ENCODE data around the gene CCDC77. TPM values are rescaled to one million over a fixed set of nuclear protein-coding genes. Genes with fewer than 3 reads are reported as not detected.

The CCDC77 gene
- total RNA-seq, 4 donors from 2014 or later: 3.0 to 7.0 (median 5.5) TPM

DNA sequence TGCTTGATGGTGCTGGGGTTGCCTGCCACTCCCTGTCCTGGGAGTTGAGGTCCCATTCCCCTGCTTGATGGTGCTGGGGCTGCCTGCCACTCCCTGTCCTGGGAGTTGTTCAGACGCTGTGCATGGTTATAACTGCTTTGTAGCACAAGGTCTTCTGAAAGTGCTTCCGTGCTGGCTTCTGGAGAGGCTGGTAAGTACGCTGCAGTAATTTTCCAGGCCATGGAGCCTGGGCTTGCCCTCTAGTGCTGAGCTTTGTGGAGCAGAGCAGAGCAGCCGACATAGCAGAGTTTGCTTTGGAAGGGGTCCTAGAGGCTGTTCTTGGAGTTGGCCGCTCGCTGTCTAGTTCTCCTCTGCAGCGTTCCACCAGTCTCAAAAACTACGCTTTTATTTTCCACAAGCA lies 64.6 kb downstream of the CCDC77 start:
- H3K27me3 ChIP-seq: peaks cover 46% of the 10 kb centered on the region
- no peak for TF ChIP-seq CTCF (IDR thresholded peaks at IDR 0.05)
- TF ChIP-seq EP300 (IDR thresholded peaks at IDR 0.05): no peak
- TF ChIP-seq POLR2AphosphoS5 (IDR thresholded peaks at IDR 0.05): no peak
- TF ChIP-seq POLR2A (IDR thresholded peaks at IDR 0.05): no peak
- H3K36me3 ChIP-seq: no peaks in the 10 kb centered on the region
- no peak for ATAC-seq
- peaks cover 0 to 3% (median 0%) of the 10 kb centered on the region in 3 donors for H3K4me1 ChIP-seq
- no peak overlapping the region for H3K4me3 ChIP-seq
- WGBS, 2 donors (ENCODE audit: low coverage in 1 of 2): 86% methylated on average over 6 of the region's 8 CpGs; no CpG with 5 or more reads in 1 of the 2 donors
- H3K27ac ChIP-seq: no peak overlapping the region
- no peaks in the 10 kb centered on the region for H3K9me3 ChIP-seq

- H3K27ac ChIP-seq: no peak overlapping the region
- WGBS, 2 donors (ENCODE audit: low coverage in 1 of 2): 83 to 88% methylated on average over 5 of the region's 5 CpGs
- no peak overlapping the region for H3K4me3 ChIP-seq
- no peaks in the 10 kb centered on the region for H3K36me3 ChIP-seq
- H3K9me3 ChIP-seq: no peaks in the 10 kb centered on the region
- peaks cover 42% of the 10 kb centered on the region for H3K27me3 ChIP-seq
- H3K4me1 ChIP-seq: no peaks in the 10 kb centered on the region
- TF ChIP-seq CTCF (IDR thresholded peaks at IDR 0.05): no peak
- no peak for TF ChIP-seq EP300 (IDR thresholded peaks at IDR 0.05)
- no peak for ATAC-seq
Observed at GRCh38 chr12:466762-467161, 65.3 kb downstream of the CCDC77 start.

- no peak for ATAC-seq
- H3K9me3 ChIP-seq: no peaks in the 10 kb centered on the region
- no peak for TF ChIP-seq EP300 (IDR thresholded peaks at IDR 0.05)
- H3K4me1 ChIP-seq: no peaks in the 10 kb centered on the region
- H3K27me3 ChIP-seq: peaks cover 39% of the 10 kb centered on the region
- no peak overlapping the region for H3K27ac ChIP-seq
- WGBS, 2 donors (ENCODE audit: low coverage in 1 of 2): 76 to 97% methylated on average over 5 to 6 of the region's 6 CpGs
- no peaks in the 10 kb centered on the region for H3K36me3 ChIP-seq
- H3K4me3 ChIP-seq: no peak overlapping the region
Observed at GRCh38 chr12:467591-467990, 66.1 kb downstream of the CCDC77 start.

DNA sequence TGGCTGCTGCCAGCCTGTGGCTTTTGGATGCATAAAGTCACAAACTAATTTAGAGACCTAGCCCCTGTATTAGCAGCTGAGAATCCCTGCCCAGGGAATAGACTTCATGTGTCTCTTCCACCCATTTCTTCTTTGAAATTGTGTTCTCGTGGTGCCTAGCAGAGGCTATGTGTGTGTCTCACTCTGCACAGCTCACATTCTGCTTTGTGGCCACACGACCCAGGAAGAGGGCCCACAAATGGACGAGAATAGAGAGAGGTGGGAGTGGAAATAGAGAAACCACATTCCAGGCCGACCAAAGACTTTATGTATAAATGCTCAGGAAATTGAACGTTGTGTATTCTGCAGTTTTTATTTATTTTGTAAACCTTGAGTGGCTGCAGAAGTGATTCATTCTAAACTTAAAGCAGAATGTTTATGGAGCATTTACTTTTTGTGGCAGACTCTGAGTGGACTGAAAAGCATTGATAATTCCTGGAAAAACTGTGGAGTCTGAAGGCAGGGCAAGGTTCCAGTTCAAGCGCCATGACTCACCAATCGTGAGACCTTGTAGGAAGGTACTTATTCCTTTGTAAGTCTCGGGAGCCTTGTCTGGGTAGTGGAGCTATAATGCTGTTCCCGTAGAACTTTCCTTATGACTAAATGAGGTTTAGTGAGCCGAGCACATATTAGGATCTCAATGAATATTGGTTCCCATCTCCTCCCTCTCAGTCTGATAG lies 67.4 kb downstream of the CCDC77 start:
- no peak for TF ChIP-seq EP300 (IDR thresholded peaks at IDR 0.05)
- TF ChIP-seq CTCF (IDR thresholded peaks at IDR 0.05): no peak
- TF ChIP-seq POLR2AphosphoS5 (IDR thresholded peaks at IDR 0.05): no peak
- no peak for TF ChIP-seq POLR2A (IDR thresholded peaks at IDR 0.05)
- Histone ChIP-seq H3K4me1 (no peaks in the 10 kb centered on the region), H3K27ac (no peak overlapping the region), H3K9me3 (no peaks in the 10 kb centered on the region), H3K36me3 (no peaks in the 10 kb centered on the region), H3K27me3 (peaks cover 46% of the 10 kb centered on the region), H3K4me3 (no peak overlapping the region)
- ATAC-seq: no peak
- WGBS, 2 donors (ENCODE audit: low coverage in 1 of 2): 62 to 66% methylated on average over 8 to 10 of the region's 10 CpGs

- Histone ChIP-seq H3K4me3 (no peak overlapping the region), H3K36me3 (no peaks in the 10 kb centered on the region), H3K27me3 (peaks cover 51% of the 10 kb centered on the region), H3K9me3 (no peaks in the 10 kb centered on the region), H3K27ac (no peak overlapping the region), H3K4me1 (no peaks in the 10 kb centered on the region)
- 33 to 68% methylated on average over 4 to 11 of the region's 11 CpGs for WGBS, 2 donors (ENCODE audit: low coverage in 1 of 2)
- ATAC-seq: no peak
- TF ChIP-seq POLR2A (IDR thresholded peaks at IDR 0.05) (no peak), EP300 (IDR thresholded peaks at IDR 0.05) (no peak), POLR2AphosphoS5 (IDR thresholded peaks at IDR 0.05) (no peak), CTCF (IDR thresholded peaks at IDR 0.05) (no peak)
Observed at GRCh38 chr12:470133-470532, 68.7 kb downstream of the CCDC77 start.
